ENCODE results near the gene BMP10. TPM values are rescaled to one million over a fixed set of nuclear protein-coding genes. Genes with fewer than 3 reads are reported as not detected.

BMP10 gene
- total and polyA plus RNA-seq, 5 donors from 2014 or later, result 0.57 TPM; not detected in 4

DNA sequence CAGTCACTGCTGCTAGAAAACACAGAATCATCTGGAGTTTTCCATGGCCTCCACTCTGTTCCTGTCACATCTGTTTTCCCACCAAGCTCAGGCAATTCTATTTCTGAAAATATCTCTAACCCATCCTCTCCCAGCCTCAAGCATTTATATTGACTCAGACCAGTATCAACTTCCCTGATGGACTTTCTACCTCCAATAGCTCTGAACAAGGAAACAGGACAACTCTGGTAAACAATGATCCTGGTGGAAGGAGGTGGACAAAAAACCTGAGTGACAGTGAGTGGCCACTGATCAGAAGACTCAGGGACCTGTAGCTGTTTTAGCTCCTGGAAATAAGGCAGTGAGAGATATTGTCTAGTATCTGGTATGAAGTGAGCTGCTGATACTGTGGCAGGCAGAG, 23.4 kb downstream of the BMP10 start:
- H3K36me3 ChIP-seq (ENCODE audit: control insufficient read depth, insufficient read depth, low read length), result no peaks in the 10 kb centered on the region
- Mint-ChIP-seq H3K27ac (no peak overlapping the region), H3K36me3 (no peaks in the 10 kb centered on the region), H3K9me3 (peaks cover 0 to 3% (median 0%) of the 10 kb centered on the region in 7 donors), H3K27me3 (peaks cover 47% of the 10 kb centered on the region), H3K4me1 (peaks cover 0 to 2% (median 0%) of the 10 kb centered on the region in 4 donors), H3K4me3 (no peak overlapping the region)
- DNase-seq (no peak), ATAC-seq (ENCODE audit: low read depth in 2 of 2) (no peak)
- H3K4me1 ChIP-seq (ENCODE audit: control insufficient read depth, insufficient read depth, low read length, poor library complexity, severe bottlenecking), result no peaks in the 10 kb centered on the region
- H3K9me3 ChIP-seq (ENCODE audit: control insufficient read depth in 2 of 2, low read length in 2 of 2), result no peaks in the 10 kb centered on the region
- no peak overlapping the region for H3K4me3 ChIP-seq (ENCODE audit: low read depth, low read length)
- H3K27me3 ChIP-seq (ENCODE audit: control insufficient read depth, insufficient read depth, low read length), result peaks cover 4% of the 10 kb centered on the region
- H3K27ac ChIP-seq (ENCODE audit: insufficient read depth, low read length, poor library complexity, severe bottlenecking), result no peak overlapping the region

DNA sequence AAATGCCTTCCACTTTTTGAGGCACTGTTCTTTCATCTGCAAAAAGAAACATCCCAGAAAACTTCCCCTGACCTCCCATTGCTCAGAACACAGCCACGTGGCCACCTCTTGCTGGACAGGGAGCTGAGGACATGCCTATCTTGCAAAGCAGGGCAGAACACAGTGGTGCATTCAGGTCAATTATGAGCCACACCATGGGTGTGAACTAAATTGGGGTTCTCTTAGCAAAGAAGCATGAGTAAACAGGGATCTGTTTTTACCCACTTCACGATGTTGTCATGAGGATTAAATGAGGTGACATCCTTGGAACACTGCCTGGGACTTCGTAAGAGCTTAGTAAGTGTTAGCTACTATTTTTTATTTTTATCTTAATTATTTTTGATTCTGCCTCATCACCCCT, 25.1 kb downstream of the BMP10 start:
- no peaks in the 10 kb centered on the region for H3K36me3 ChIP-seq (ENCODE audit: control insufficient read depth, insufficient read depth, low read length)
- H3K4me1 ChIP-seq (ENCODE audit: control insufficient read depth, insufficient read depth, low read length, poor library complexity, severe bottlenecking), result no peaks in the 10 kb centered on the region
- no peak for DNase-seq
- no peak overlapping the region for H3K4me3 Mint-ChIP-seq
- H3K36me3 Mint-ChIP-seq, result no peaks in the 10 kb centered on the region
- no peak for ATAC-seq (ENCODE audit: low read depth in 2 of 2)
- peaks cover 42% of the 10 kb centered on the region for H3K27me3 Mint-ChIP-seq
- no peak overlapping the region for H3K27ac Mint-ChIP-seq
- H3K9me3 ChIP-seq (ENCODE audit: control insufficient read depth in 2 of 2, low read length in 2 of 2), result no peaks in the 10 kb centered on the region
- peaks cover 0 to 3% (median 0%) of the 10 kb centered on the region in 7 donors for H3K9me3 Mint-ChIP-seq
- H3K4me3 ChIP-seq (ENCODE audit: low read depth, low read length), result no peak overlapping the region
- peaks cover 0 to 2% (median 0%) of the 10 kb centered on the region in 4 donors for H3K4me1 Mint-ChIP-seq
- no peak overlapping the region for H3K27ac ChIP-seq (ENCODE audit: insufficient read depth, low read length, poor library complexity, severe bottlenecking)
- H3K27me3 ChIP-seq (ENCODE audit: control insufficient read depth, insufficient read depth, low read length), result peaks cover 4% of the 10 kb centered on the region

DNA sequence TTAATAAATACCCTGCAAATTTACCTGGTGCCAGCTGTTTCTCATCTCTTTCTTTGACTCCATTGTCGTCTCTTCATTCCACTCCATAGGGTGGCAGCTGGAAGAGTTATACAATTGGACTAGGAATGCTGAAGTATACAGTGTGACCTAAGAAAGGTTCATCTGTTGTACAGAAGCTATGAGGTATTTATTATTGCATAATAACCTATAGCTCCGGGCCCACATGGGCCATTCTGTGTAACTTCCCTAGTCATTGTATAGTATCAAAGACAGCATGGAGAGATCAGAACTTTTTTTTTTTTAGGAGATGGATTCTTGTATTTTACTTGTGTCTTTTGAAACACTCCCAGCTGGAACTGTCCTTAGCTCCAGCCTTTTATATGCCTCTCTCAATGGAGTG, 26.2 kb downstream of the BMP10 start:
- Mint-ChIP-seq H3K9me3 (peaks cover 0 to 3% (median 0%) of the 10 kb centered on the region in 7 donors), H3K27me3 (peaks cover 32% of the 10 kb centered on the region), H3K36me3 (no peaks in the 10 kb centered on the region), H3K4me1 (peaks cover 0 to 2% (median 0%) of the 10 kb centered on the region in 4 donors), H3K4me3 (no peak overlapping the region), H3K27ac (no peak overlapping the region)
- no peaks in the 10 kb centered on the region for H3K4me1 ChIP-seq (ENCODE audit: control insufficient read depth, insufficient read depth, low read length, poor library complexity, severe bottlenecking)
- DNase-seq, result no peak
- H3K27me3 ChIP-seq (ENCODE audit: control insufficient read depth, insufficient read depth, low read length), result peaks cover 4% of the 10 kb centered on the region
- H3K27ac ChIP-seq (ENCODE audit: insufficient read depth, low read length, poor library complexity, severe bottlenecking), result no peak overlapping the region
- no peaks in the 10 kb centered on the region for H3K9me3 ChIP-seq (ENCODE audit: control insufficient read depth in 2 of 2, low read length in 2 of 2)
- ATAC-seq (ENCODE audit: low read depth in 2 of 2), result no peak
- no peaks in the 10 kb centered on the region for H3K36me3 ChIP-seq (ENCODE audit: control insufficient read depth, insufficient read depth, low read length)
- no peak overlapping the region for H3K4me3 ChIP-seq (ENCODE audit: low read depth, low read length)

DNA sequence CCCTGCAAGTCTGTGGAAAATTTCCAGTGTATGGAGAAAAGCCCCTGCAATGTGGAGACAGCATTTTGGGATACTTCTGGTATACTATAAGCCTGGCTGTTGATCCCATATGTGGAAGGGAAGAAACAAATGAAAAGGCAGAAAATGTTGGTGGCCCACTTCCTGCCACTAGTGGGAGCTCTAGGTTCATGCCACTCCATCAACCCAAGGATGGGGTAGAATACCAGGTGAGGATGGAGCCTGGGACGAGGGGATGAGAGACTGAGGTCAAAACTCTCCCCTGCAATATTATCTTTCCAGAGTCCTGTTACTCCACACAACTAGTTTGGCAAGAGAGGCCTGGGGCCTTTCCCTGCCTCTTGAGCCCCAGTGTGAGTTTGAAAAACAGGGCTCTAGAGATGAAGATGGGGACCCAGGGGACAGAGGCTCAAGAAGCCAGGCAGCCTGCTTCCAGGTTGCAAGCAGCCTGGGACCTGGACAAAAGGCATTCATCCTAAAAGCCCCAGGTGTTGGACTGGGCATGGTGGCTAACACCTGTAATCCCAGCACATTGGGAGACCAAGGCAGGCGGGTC, 31.9 kb downstream of the BMP10 start:
- DNase-seq, result peak in 1 of 3 donors; percentile 41
- H3K27ac Mint-ChIP-seq, result peak overlapping the region in 1 of 3 donors; percentile 66

GRCh38 chr2:68838641-68839040, 32.6 kb downstream of the BMP10 start:
- Mint-ChIP-seq H3K27ac (no peak overlapping the region), H3K4me3 (no peak overlapping the region)
- H3K36me3 ChIP-seq (ENCODE audit: control insufficient read depth, insufficient read depth, low read length), result no peaks in the 10 kb centered on the region

More for the DNA sequence above, 31.9 kb downstream of the BMP10 start:
- Histone ChIP-seq H3K4me3 (ENCODE audit: low read depth, low read length) (no peak overlapping the region), H3K27me3 (ENCODE audit: control insufficient read depth, insufficient read depth, low read length) (no peaks in the 10 kb centered on the region), H3K27ac (ENCODE audit: insufficient read depth, low read length, poor library complexity, severe bottlenecking) (no peak overlapping the region), H3K4me1 (ENCODE audit: control insufficient read depth, insufficient read depth, low read length, poor library complexity, severe bottlenecking) (peaks cover 13% of the 10 kb centered on the region), H3K9me3 (ENCODE audit: control insufficient read depth in 2 of 2, low read length in 2 of 2) (no peaks in the 10 kb centered on the region), H3K36me3 (ENCODE audit: control insufficient read depth, insufficient read depth, low read length) (no peaks in the 10 kb centered on the region)
- Mint-ChIP-seq H3K27me3 (no peaks in the 10 kb centered on the region), H3K9me3 (no peaks in the 10 kb centered on the region), H3K4me3 (peak overlapping the region in 1 of 4 donors; percentile 22), H3K36me3 (no peaks in the 10 kb centered on the region), H3K4me1 (peaks cover 0 to 21% (median 13%) of the 10 kb centered on the region in 4 donors)
- ATAC-seq (ENCODE audit: low read depth in 2 of 2), result no peak

GRCh38 chr2:68837861-68838341, 33.3 kb downstream of the BMP10 start:
- H3K9me3 Mint-ChIP-seq, result no peaks in the 10 kb centered on the region

More at GRCh38 chr2:68838641-68839040, 32.6 kb downstream of the BMP10 start:
- Mint-ChIP-seq H3K9me3 (no peaks in the 10 kb centered on the region), H3K36me3 (no peaks in the 10 kb centered on the region), H3K27me3 (no peaks in the 10 kb centered on the region), H3K4me1 (peaks cover 0 to 21% (median 14%) of the 10 kb centered on the region in 4 donors)
- Histone ChIP-seq H3K9me3 (ENCODE audit: control insufficient read depth in 2 of 2, low read length in 2 of 2) (no peaks in the 10 kb centered on the region), H3K27me3 (ENCODE audit: control insufficient read depth, insufficient read depth, low read length) (no peaks in the 10 kb centered on the region), H3K27ac (ENCODE audit: insufficient read depth, low read length, poor library complexity, severe bottlenecking) (no peak overlapping the region), H3K4me3 (ENCODE audit: low read depth, low read length) (no peak overlapping the region), H3K4me1 (ENCODE audit: control insufficient read depth, insufficient read depth, low read length, poor library complexity, severe bottlenecking) (peaks cover 13% of the 10 kb centered on the region)
- DNase-seq (no peak), ATAC-seq (ENCODE audit: low read depth in 2 of 2) (no peak)

DNA sequence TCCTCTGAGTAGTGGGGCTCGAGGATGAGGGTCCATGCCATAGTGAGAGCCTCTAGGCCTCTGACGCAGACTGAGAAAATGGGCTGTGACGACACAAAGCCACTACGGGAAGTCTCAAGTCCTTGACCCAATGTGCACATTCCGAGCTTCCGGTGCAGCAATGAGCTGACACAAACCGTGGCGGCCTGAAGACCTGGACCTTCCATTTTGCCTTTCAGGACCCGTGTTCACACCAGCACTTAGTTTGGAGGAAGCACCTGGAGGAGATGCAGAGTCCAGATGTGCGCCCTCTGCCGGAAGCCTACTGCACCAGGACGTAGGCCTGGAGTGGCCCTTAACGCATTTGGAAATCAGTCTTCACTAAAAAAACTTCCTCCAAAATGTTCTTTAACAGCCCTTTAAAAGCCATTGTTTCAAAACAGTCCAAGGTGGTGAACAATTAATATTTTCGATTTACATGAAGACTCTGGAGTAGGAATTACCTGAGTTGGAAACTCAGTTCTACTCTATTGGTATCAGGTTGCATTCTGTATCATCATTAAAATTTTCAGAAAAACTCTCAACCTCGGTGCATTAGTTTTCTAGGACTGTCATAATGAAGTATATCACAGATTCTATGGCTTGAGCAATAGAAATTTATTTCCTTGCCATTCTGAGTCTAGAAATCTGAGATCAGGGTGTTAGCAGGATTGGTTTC, 33.9 kb downstream of the BMP10 start:
- Histone ChIP-seq H3K4me1 (ENCODE audit: control insufficient read depth, insufficient read depth, low read length, poor library complexity, severe bottlenecking) (peaks cover 19% of the 10 kb centered on the region), H3K4me3 (ENCODE audit: low read depth, low read length) (no peak overlapping the region), H3K9me3 (ENCODE audit: control insufficient read depth in 2 of 2, low read length in 2 of 2) (no peaks in the 10 kb centered on the region), H3K36me3 (ENCODE audit: control insufficient read depth, insufficient read depth, low read length) (no peaks in the 10 kb centered on the region), H3K27ac (ENCODE audit: insufficient read depth, low read length, poor library complexity, severe bottlenecking) (no peak overlapping the region), H3K27me3 (ENCODE audit: control insufficient read depth, insufficient read depth, low read length) (no peaks in the 10 kb centered on the region)
- DNase-seq (peak; percentile 43 to 77 (median 56)), ATAC-seq (ENCODE audit: low read depth in 2 of 2) (peak; percentile 52 to 56)
- Mint-ChIP-seq H3K27ac (peak overlapping the region; percentile 25 to 79 (median 73)), H3K4me3 (peak overlapping the region in 1 of 4 donors; percentile 5), H3K27me3 (no peaks in the 10 kb centered on the region), H3K4me1 (peaks cover 9 to 30% (median 21%) of the 10 kb centered on the region in 4 donors), H3K36me3 (no peaks in the 10 kb centered on the region), H3K9me3 (no peaks in the 10 kb centered on the region)

More at GRCh38 chr2:68837861-68838341, 33.3 kb downstream of the BMP10 start:
- peaks cover 13% of the 10 kb centered on the region for H3K4me1 ChIP-seq (ENCODE audit: control insufficient read depth, insufficient read depth, low read length, poor library complexity, severe bottlenecking)
- no peak overlapping the region for H3K27ac ChIP-seq (ENCODE audit: insufficient read depth, low read length, poor library complexity, severe bottlenecking)
- H3K4me3 Mint-ChIP-seq, result peak overlapping the region in 3 of 4 donors; percentile 5 to 61 (median 37)
- no peak for ATAC-seq (ENCODE audit: low read depth in 2 of 2)
- peak overlapping the region; percentile 40 for H3K4me3 ChIP-seq (ENCODE audit: low read depth, low read length)
- peak in 1 of 3 donors; percentile 61 for DNase-seq
- no peaks in the 10 kb centered on the region for H3K36me3 Mint-ChIP-seq
- no peaks in the 10 kb centered on the region for H3K36me3 ChIP-seq (ENCODE audit: control insufficient read depth, insufficient read depth, low read length)
- peak overlapping the region in 2 of 3 donors; percentile 73 to 79 for H3K27ac Mint-ChIP-seq
- no peaks in the 10 kb centered on the region for H3K9me3 ChIP-seq (ENCODE audit: control insufficient read depth in 2 of 2, low read length in 2 of 2)
- no peaks in the 10 kb centered on the region for H3K27me3 ChIP-seq (ENCODE audit: control insufficient read depth, insufficient read depth, low read length)
- H3K27me3 Mint-ChIP-seq, result no peaks in the 10 kb centered on the region
- peaks cover 4 to 25% (median 16%) of the 10 kb centered on the region in 4 donors for H3K4me1 Mint-ChIP-seq

Measured in CD4-positive, CD25-positive, alpha-beta regulatory T cell (primary cell).